Mucosa of gallbladder (tissue), 1 donor: ENCODE measurements around the gene RNU7-1. TPM values are rescaled to one million over a fixed set of nuclear protein-coding genes. Genes with fewer than 3 reads are reported as not detected.
"Not testable (repeated sequence)": the region's sequence is repeated elsewhere in the genome, so short reads cannot be mapped to it uniquely, and the experiment has no call there.

Experiments
- DNase-seq: peaks from one replicate; pipeline ENCODE4 v3.0.0-alpha.2; 2020; ENCODE audit warnings: low spot score
- total RNA-seq: library from RNA; stranded (reverse); gene quantifications from one replicate; pipeline ENCODE4 v1.2.1, GENCODE V29; 2021
- donor health status: DM: no; HTN: no; CAD: no.

RNU7-1 gene
- total RNA-seq = not detected

DNA sequence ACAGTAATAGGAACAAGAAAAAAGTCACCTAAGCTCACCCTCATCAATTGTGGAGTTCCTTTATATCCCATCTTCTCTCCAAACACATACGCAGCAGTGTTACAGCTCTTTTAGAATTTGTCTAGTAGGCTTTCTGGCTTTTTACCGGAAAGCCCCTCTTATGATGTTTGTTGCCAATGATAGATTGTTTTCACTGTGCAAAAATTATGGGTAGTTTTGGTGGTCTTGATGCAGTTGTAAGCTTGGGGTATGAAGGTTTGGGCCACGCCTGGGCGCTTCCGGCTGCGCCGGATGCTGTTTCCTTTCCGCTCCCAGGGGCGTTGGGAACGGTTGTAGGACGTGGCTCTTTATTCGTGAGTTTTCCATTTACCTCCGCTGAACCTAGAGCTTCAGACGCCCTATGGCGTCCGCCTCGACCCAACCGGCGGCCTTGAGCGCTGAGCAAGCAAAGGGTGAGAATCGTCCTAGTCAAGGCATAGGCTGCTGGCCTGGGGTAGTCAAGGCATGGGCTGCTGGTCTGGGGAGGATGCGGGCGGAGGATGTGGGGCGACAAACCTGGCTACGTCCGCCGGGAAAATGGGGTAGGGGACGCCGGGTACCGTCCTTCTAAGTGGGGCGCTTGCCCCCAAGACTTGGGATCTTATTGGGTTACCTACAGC is at the start of gene RNU7-1, which contains the start of gene C12orf57:
Gene RNU7-1, plus strand, starts transcription at position 95 of the 659 bp plus-strand sequence.
Gene C12orf57, plus strand, starts transcription at position 301 of the 659 bp plus-strand sequence. Its CDS starts 100 bp downstream, at position 401.
- DNase-seq = no peak

GRCh38 chr12:6894321-6894720 is 49.3 kb upstream of the RNU7-1 start:
- DNase-seq = no peak

GRCh38 chr12:6896846-6897435 is 46.7 kb upstream of the RNU7-1 start:
- no peak for DNase-seq

GRCh38 chr12:6899427-6899826 is 44.2 kb upstream of the RNU7-1 start:
- DNase-seq = no peak

GRCh38 chr12:6899837-6900519 is 43.6 kb upstream of the RNU7-1 start:
- DNase-seq = peak; percentile 73

- DNase-seq = no peak
Observed at GRCh38 chr12:6902448-6902847, 41.2 kb upstream of the RNU7-1 start.

DNA sequence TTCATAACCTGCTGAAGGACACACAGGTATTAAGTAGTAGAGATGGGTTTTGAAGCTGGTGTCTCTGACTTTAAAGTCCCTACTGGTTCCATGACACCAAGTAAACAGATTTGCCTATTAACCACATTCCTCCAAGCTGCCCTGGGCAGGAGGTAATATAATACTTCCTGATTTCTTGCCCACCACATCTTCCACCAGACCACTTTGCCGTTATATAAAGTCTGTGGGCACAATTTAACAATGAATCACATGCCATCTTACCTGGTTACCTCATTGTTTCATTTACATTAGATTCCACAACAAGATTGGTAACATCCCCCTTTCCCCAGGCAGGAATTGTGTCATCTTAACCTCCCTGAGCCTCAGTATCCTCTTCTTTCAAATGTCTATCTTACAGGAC is 39.9 kb upstream of the RNU7-1 start:
- DNase-seq = no peak

DNA sequence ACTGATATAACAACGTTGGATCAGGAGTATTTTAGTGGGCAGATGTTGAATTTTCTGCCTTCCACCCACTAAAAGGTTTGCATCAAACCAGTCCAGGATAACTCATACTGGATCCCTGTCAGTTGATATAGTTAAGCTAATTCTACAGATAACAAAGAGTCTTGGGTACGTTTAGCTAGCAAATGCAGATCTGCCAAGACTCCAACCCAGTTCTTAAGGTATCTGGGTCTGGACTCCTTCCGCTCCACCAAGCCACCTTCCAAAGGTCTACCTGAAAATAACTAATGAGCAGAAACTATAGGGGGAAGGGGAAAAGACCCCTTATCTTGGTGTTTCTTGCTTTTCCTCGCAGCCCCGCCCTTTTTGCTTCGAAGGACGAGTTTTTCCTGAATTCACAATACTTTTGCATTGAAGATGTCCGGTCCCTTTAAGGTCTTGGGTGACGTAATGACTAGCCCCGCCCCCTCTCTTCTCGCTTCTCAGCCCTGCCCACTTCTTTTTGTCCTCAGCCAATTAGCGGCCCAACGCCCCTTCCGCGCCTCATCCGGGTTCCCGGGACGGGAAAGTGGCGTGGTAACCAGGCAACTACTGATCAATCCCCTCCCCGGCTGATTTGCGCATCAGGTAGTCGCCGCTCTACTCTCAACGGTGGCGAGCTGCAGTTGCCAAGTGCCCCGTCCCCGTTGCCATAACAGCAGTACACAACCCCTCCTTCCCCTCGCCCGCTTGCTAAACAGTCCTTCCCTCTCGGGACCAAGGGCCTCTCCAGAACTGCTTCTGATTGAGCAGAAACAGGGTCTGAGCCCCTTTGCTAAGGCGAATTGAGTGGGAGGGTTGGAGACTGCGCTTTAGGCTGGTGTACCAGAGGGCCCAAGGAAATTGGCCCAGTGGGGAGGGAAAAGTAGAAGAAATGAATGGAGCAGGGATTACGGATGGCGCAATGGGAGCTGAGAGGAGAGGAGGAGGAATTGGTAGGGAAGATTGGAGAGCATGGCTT is 39.0 kb upstream of the RNU7-1 start, which contains the start of gene LRRC23:
Gene LRRC23, plus strand, starts transcription at position 543 of the 997 bp plus-strand sequence. CDS start 812 bp downstream, outside the sequence.
- DNase-seq = peak; percentile 98

DNA sequence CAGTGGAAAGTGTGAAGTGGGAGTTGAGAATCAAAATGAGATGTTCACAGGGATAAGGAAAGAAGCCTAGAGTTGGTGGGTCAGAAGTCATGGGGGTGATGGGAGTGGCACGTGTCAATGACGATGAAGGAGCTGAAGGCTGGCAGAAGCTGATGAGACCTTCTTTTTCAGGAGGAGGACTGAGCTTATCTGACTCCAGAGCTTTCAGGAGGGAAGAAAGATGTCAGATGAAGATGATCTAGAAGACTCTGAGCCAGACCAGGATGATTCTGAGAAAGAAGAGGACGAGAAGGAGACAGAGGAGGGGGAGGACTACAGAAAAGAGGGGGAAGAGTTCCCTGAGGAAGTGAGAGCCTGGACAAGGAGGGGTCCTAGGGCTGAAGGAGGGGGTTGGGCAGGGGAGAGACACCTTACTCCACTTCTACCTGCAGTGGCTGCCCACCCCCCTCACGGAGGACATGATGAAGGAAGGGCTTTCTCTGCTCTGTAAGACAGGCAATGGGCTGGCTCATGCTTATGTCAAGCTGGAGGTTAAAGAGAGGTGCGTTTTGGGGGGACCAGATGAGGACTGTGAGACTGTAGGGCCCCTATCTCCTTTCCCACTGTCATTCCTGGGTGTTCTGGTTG is 38.1 kb upstream of the RNU7-1 start:
- no peak for DNase-seq

- DNase-seq = not testable (repeated sequence)
Observed at GRCh38 chr12:6908141-6908540, 35.5 kb upstream of the RNU7-1 start.

DNA sequence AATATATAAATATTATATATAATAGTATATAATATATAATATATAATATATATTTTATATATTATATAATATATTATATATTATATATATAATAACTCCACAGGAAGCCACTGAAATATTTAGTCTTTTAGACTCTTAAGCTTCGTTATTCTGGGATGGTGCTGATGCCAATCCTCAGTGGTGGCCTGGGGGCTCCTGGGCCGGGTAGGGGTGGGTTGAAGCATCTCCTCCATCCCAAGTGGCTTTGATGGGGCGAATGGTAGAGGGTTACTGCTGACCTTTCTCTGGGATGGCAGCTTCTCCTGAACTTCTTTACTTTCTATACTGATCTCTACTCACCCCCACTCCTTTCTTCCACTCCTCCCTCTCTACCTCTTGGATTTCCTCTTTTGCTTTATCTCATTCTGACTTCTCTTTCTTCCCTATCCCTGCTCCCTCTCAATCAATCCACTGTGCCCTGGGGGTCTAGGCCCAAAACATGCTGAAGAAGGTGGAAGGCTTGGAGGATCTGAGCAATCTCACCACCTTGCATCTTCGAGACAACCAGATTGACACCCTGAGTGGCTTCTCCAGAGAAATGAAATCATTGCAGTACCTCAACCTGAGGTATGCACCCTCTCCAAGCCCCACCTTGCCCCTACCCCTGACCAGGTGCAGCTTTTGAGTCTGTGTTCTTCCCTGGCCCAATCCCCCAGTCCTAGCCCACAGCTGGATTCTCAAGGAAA is 34.0 kb upstream of the RNU7-1 start:
- DNase-seq = no peak

DNA sequence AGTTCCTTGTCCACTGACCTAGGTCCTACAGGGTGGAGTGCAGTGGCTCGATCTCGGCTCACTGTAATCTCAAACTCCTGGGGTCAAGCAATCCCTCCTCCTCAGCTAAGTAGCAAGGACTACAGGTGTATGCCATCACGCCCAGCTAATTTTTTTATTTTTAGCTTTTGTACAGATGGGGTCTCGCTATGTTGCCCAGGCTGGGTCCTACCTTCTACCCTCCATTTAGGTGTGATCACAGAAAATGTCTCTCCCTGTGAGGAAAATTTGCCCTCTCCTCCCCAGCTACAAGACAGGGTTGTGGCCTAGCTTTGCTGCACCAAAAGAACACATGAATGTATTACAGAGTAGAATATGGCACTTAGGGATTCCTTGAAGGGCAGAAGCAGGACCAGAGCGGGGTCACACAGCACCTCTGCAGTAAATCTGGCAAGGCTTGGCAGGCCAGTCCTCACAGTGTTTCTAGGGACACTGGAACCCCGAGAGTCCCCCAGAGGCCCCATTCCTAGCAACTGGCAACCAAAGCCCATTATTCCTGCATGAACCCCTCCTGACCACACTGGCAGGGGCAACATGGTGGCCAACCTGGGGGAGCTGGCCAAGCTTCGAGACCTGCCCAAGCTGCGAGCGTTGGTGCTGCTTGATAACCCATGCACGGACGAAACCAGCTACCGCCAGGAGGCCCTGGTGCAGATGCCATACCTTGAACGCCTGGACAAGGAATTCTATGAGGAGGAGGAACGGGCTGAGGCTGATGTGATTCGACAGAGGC is 31.3 kb upstream of the RNU7-1 start:
- DNase-seq = no peak

DNA sequence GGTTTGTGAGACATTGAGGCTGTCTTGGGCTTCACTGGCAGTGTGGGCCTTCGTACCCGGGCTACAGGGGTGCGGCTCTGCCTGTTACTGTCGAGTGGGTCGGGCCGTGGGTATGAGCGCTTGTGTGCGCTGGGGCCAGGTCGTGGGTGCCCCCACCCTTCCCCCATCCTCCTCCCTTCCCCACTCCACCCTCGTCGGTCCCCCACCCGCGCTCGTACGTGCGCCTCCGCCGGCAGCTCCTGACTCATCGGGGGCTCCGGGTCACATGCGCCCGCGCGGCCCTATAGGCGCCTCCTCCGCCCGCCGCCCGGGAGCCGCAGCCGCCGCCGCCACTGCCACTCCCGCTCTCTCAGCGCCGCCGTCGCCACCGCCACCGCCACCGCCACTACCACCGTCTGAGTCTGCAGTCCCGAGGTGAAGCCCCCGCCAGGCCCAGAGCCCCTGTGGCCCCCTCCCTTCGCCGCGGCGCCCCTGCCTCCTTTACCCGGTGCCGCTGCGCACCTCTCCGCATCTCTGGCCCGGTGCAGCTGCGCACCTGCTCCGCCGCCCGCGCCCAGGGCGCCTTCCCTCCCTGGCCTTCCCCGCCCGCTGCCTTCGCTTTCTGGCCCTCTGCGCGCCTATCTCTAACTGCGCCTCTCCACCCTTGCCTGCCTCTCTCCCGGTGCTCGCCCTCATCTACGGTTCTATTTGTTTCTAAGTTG is 29.2 kb upstream of the RNU7-1 start, which contains the start of gene ENO2:
Gene ENO2, plus strand, starts transcription at position 335 of the 701 bp plus-strand sequence. CDS start 1,253 bp downstream, outside the sequence.
- peak; percentile 71 for DNase-seq

- DNase-seq = no peak
Observed at GRCh38 chr12:6914947-6915788, 28.4 kb upstream of the RNU7-1 start.

GRCh38 chr12:6915789-6916285 is 27.8 kb upstream of the RNU7-1 start:
- DNase-seq = no peak

- no peak for DNase-seq
Observed at GRCh38 chr12:6916426-6917200, 27.0 kb upstream of the RNU7-1 start.
